Panc1 (cell line): ENCODE data around the gene BDH1. TPM values are rescaled to one million over a fixed set of nuclear protein-coding genes. Genes with fewer than 3 reads are reported as not detected.

Source experiments
- ATAC-seq: fragments of 200-7000 bp; cut with Tn5 transposase; 2 replicates; pipeline ENCODE4 v1.9.1; 2020; ENCODE audit warnings: mild to moderate bottlenecking, moderate library complexity
- BruUV-seq: library from RNA; stranded (reverse); fragments of 400-500 nt; replicated peaks from 2 replicates; lab custom pipeline; 2021; lab: Mats Ljungman, UMichigan
- CTCF ChIA-PET: fragments of 300-600 bp; sonication (Branson Sonifier 250); formaldehyde crosslinking; loops from one replicate; lab custom pipeline; 2022; ENCODE audit warnings: antibody characterized with exemption; lab: Charles Lee
- POLR2A ChIA-PET: fragments of 300-600 bp; sonication (Branson Sonifier 250); formaldehyde crosslinking; loops from one replicate; lab custom pipeline; 2022; ENCODE audit warnings: antibody characterized with exemption; lab: Charles Lee
- DNase-seq: peaks from one replicate; pipeline ENCODE4 v3.0.0-alpha.2; 2010; ENCODE audit warnings: low read depth, low spot score
- H3K27ac ChIP-seq: 2 replicates; pipeline ENCODE4 v1.5.1; 2011; ENCODE audit warnings: mild to moderate bottlenecking, low read length, inconsistent platforms
- H3K27me3 ChIP-seq: fragments of 200-500 bp; sonication (Bioruptor generic); 2 replicates; pipeline ENCODE4 v1.6.0; 2014; ENCODE audit warnings: low read length, inconsistent platforms; ENCODE audit not compliant: control insufficient read depth, insufficient read depth
- H3K36me3 ChIP-seq: fragments of 200-500 bp; sonication (Bioruptor generic); 2 replicates; pipeline ENCODE4 v1.5.1; 2014; ENCODE audit warnings: inconsistent platforms, mild to moderate bottlenecking, low read length, moderate library complexity; ENCODE audit not compliant: control insufficient read depth, insufficient read depth
- H3K4me1 ChIP-seq: 2 replicates; pipeline ENCODE4 v1.5.1; 2011; ENCODE audit warnings: inconsistent platforms, mild to moderate bottlenecking, low read length, moderate library complexity; ENCODE audit not compliant: control insufficient read depth, insufficient read depth
- H3K4me3 ChIP-seq, 2 experiments: 2 replicates each; pipeline ENCODE4 v1.5.1; 2011 to 2012; ENCODE audit warnings: low read depth in 2 of 2, low read length in 2 of 2, mild to moderate bottlenecking in 2 of 2, inconsistent platforms in 1 of 2, moderate library complexity in 1 of 2
- H3K9me3 ChIP-seq: fragments of 200-500 bp; sonication (Bioruptor generic); 2 replicates; pipeline ENCODE4 v1.5.1; 2014; ENCODE audit warnings: low read depth, mild to moderate bottlenecking, inconsistent platforms, low read length, moderate library complexity; ENCODE audit not compliant: control insufficient read depth, insufficient read depth
- POLR2AphosphoS5 ChIP-seq: IDR thresholded peaks from 2 replicates; pipeline ENCODE4 v1.6.1; 2012; ENCODE audit warnings: mild to moderate bottlenecking, low read depth, low read length, moderate library complexity
- SIN3A ChIP-seq: IDR thresholded peaks from 2 replicates; pipeline ENCODE4 v1.6.1; 2012; ENCODE audit warnings: low read depth, mild to moderate bottlenecking, low read length, moderate library complexity, borderline replicate concordance; ENCODE audit not compliant: insufficient read depth
- TCF7L2 ChIP-seq: IDR thresholded peaks from 2 replicates; pipeline ENCODE4 v1.6.1; 2011; ENCODE audit warnings: mild to moderate bottlenecking, low read depth, low read length, inconsistent platforms
- in situ Hi-C: cut with HindIII; loops from 2 replicates; pipeline ENCODE4 v1.10.0; 2016; ENCODE audit warnings: low sequenced_read_pairs, low pct_unique_long_range_greater_than_20kb
- intact Hi-C: fragments of 100-400 bp; cut with micrococcal nuclease; formaldehyde crosslinking; loops from one replicate; pipeline ENCODE4 v1.10.0; 2022; ENCODE audit not compliant: unreplicated experiment
- total RNA-seq: library from RNA; stranded (reverse); gene quantifications from one replicate; pipeline ENCODE4 v1.2.1, GENCODE V29; 2021; ENCODE audit not compliant: unreplicated experiment
- TF ChIP-seq, protein P1 (sequence below), 2 experiments: IDR thresholded peaks; 2 replicates each; pipeline ENCODE4 v1.6.1; 2011 to 2012; ENCODE audit warnings: low read depth in 2 of 2, control low read depth in 1 of 2, low read length in 1 of 2, mild to moderate bottlenecking in 1 of 2, moderate library complexity in 1 of 2; ENCODE audit not compliant: insufficient read depth in 1 of 2
- TF ChIP-seq, protein P2 (sequence below): fragments of 450-650 bp; IDR thresholded peaks from 2 replicates; pipeline ENCODE4 v1.5.1; 2017; ENCODE audit warnings: mild to moderate bottlenecking

The BDH1 gene
- total RNA-seq, 1 experiment from 2014 or later = 4.8 TPM

GRCh38 chr3:197466586-197467399, 89.0 kb downstream of the BDH1 start:
- DNase-seq (no peak), ATAC-seq (peak; percentile 60)
- intact Hi-C loops = no loop called here
- in situ Hi-C loops = no loop called here
- CTCF ChIA-PET = interaction anchor here (0.6 kb wide), 1 partner anchor 8 kb away, joined by 5 read pairs; no protein-coding TSS in a partner anchor
- no TSS peak for BruUV-seq
- no peaks in the 10 kb centered on the region; the same call in 1 of the 2 replicates for H3K27me3 ChIP-seq
- no peaks in the 10 kb centered on the region for H3K9me3 ChIP-seq
- peaks cover 26% of the 10 kb centered on the region for H3K4me1 ChIP-seq
- H3K4me3 ChIP-seq = peak overlapping the region in 1 of 2 experiments; percentile 25; a peak in 1 of 4 replicates
- peak overlapping the region; percentile 53 for H3K27ac ChIP-seq
- no peaks in the 10 kb centered on the region for H3K36me3 ChIP-seq
- no peak for TF ChIP-seq POLR2AphosphoS5
- POLR2A ChIA-PET = no interaction called here

GRCh38 chr3:197465996-197466549, 89.7 kb downstream of the BDH1 start:
- Histone ChIP-seq H3K4me1 (peaks cover 23% of the 10 kb centered on the region), H3K9me3 (no peaks in the 10 kb centered on the region), H3K27me3 (no peaks in the 10 kb centered on the region; the same call in 1 of the 2 replicates), H3K36me3 (no peaks in the 10 kb centered on the region), H3K4me3 (no peak overlapping the region), H3K27ac (peak overlapping the region; percentile 53)
- in situ Hi-C loops (no loop called here), intact Hi-C loops (no loop called here)
- ChIA-PET POLR2A (no interaction called here), CTCF (no interaction called here)
- TF ChIP-seq, protein P1, sequence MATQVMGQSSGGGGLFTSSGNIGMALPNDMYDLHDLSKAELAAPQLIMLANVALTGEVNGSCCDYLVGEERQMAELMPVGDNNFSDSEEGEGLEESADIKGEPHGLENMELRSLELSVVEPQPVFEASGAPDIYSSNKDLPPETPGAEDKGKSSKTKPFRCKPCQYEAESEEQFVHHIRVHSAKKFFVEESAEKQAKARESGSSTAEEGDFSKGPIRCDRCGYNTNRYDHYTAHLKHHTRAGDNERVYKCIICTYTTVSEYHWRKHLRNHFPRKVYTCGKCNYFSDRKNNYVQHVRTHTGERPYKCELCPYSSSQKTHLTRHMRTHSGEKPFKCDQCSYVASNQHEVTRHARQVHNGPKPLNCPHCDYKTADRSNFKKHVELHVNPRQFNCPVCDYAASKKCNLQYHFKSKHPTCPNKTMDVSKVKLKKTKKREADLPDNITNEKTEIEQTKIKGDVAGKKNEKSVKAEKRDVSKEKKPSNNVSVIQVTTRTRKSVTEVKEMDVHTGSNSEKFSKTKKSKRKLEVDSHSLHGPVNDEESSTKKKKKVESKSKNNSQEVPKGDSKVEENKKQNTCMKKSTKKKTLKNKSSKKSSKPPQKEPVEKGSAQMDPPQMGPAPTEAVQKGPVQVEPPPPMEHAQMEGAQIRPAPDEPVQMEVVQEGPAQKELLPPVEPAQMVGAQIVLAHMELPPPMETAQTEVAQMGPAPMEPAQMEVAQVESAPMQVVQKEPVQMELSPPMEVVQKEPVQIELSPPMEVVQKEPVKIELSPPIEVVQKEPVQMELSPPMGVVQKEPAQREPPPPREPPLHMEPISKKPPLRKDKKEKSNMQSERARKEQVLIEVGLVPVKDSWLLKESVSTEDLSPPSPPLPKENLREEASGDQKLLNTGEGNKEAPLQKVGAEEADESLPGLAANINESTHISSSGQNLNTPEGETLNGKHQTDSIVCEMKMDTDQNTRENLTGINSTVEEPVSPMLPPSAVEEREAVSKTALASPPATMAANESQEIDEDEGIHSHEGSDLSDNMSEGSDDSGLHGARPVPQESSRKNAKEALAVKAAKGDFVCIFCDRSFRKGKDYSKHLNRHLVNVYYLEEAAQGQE (IDR thresholded peaks at IDR 0.05; ENCODE audit: insufficient read depth in 1 of 2, low read depth in 2 of 2, low read length in 1 of 2) = no peak
- TF ChIP-seq POLR2AphosphoS5 (no peak), SIN3A (no peak), TCF7L2 (0 out of 2 replicates have a peak, but pooled peaks have one; percentile 27)
- TF ChIP-seq, protein P2, sequence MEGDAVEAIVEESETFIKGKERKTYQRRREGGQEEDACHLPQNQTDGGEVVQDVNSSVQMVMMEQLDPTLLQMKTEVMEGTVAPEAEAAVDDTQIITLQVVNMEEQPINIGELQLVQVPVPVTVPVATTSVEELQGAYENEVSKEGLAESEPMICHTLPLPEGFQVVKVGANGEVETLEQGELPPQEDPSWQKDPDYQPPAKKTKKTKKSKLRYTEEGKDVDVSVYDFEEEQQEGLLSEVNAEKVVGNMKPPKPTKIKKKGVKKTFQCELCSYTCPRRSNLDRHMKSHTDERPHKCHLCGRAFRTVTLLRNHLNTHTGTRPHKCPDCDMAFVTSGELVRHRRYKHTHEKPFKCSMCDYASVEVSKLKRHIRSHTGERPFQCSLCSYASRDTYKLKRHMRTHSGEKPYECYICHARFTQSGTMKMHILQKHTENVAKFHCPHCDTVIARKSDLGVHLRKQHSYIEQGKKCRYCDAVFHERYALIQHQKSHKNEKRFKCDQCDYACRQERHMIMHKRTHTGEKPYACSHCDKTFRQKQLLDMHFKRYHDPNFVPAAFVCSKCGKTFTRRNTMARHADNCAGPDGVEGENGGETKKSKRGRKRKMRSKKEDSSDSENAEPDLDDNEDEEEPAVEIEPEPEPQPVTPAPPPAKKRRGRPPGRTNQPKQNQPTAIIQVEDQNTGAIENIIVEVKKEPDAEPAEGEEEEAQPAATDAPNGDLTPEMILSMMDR = no peak
- no TSS peak for BruUV-seq
- DNase-seq (no peak), ATAC-seq (no peak)
